Cardiac fibroblast (primary cell): ENCODE measurements around the gene GALNT1.

Experiments used
- DNase-seq, 2 donors: peaks; one replicate each; pipeline versions ENCODE4 v3.0.0 to v3.0.0-alpha.2; 2010; ENCODE audit warnings: low read depth in 2 of 2
- H3K4me3 ChIP-seq, 2 donors: replicated peaks in 1 of 2; 1 replicate in 1 of 2; 2 replicates in 1 of 2; pipeline ENCODE4 v1.5.1; 2011; ENCODE audit warnings: low read depth in 2 of 2, low read length in 2 of 2, mild to moderate bottlenecking in 2 of 2, moderate library complexity in 1 of 2
- TF ChIP-seq, protein P1 (sequence below): IDR thresholded peaks from one replicate; pipeline ENCODE4 v1.5.1; 2011; ENCODE audit warnings: low read depth, mild to moderate bottlenecking, low read length, inconsistent platforms

The GALNT1 gene

DNA sequence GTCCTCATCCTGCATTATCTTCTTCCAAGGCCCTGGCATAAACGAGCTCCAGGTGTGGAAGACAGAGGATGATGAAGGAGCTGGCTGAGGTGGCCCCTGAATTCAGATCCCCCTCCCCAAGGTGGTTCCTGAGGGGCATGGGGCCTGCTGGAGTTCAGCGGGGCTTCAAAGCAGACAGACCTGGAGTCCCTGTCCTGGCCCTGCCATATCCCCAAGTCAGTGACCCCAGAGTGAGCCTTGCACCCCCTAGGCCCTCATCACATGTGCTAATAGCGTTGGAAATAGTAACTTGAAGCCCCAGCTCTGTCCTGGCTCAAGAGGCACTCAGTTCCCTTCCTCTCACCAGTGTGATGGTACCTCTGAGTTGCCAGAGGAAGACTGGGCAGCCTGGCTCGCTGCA is 172.9 kb downstream of the GALNT1 start:
- H3K4me3 ChIP-seq, result no peak overlapping the region
- no peak for DNase-seq
- TF ChIP-seq, protein P1, sequence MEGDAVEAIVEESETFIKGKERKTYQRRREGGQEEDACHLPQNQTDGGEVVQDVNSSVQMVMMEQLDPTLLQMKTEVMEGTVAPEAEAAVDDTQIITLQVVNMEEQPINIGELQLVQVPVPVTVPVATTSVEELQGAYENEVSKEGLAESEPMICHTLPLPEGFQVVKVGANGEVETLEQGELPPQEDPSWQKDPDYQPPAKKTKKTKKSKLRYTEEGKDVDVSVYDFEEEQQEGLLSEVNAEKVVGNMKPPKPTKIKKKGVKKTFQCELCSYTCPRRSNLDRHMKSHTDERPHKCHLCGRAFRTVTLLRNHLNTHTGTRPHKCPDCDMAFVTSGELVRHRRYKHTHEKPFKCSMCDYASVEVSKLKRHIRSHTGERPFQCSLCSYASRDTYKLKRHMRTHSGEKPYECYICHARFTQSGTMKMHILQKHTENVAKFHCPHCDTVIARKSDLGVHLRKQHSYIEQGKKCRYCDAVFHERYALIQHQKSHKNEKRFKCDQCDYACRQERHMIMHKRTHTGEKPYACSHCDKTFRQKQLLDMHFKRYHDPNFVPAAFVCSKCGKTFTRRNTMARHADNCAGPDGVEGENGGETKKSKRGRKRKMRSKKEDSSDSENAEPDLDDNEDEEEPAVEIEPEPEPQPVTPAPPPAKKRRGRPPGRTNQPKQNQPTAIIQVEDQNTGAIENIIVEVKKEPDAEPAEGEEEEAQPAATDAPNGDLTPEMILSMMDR, result no peak

DNA sequence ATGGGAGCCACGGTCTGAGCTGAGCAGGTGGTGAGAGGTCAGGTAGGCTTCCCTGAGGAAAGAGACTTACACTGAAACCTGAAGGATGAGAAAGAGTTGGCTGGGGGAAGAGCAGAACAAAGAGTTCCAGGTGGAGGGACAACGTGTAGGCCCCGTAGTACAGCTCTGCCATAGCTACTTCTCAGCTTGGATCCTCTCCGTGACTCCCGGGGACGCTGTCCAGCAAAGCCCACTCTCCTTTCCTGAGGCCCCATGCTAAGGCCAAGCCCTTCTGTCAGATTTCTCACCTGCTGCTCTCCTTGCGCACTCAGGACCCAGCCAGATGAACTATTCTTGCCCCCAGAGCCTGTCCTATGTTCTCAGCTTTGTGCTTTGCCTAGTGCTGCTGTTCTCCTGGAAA is 173.8 kb downstream of the GALNT1 start:
- no peak for DNase-seq
- H3K4me3 ChIP-seq, result no peak overlapping the region
- TF ChIP-seq, protein P1, result no peak

DNA sequence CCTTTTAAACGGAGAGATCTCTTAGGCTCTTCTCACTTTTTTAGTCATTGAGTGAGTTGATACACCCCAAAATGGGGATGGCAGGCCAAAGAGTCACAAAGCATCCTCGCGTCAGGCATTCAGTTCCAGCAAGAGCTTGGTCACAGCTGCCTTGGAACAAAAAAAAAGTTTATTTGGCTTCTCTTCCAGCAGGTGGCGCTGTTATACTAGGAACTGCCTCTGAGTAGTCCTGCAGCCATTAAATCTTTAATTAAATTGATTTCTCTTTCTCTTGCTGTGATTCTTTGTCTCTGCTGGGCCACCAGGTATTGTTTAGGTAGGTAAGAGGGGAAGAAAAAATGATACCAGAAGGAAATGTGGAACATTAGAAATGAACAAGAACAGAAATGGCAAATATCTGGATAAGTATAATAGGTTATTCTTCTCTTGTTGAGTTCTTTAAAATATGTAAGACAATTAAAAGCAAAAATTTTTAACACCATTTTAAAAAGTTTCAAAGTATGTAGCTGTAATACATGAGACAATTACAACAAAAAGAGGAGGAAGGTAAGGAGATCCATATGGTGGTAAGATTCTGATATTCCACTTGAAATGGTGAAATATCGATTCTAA is 175.1 kb downstream of the GALNT1 start:
- peak; percentile 72 to 77 for DNase-seq
- no peak overlapping the region for H3K4me3 ChIP-seq
- TF ChIP-seq, protein P1, result peak; percentile 59
